SH-SY5Y (cell line): ENCODE data around the gene TPH2.

Source experiments
- GATA2 ChIP-seq: IDR thresholded peaks from 2 replicates; pipeline ENCODE4 v1.6.1; 2011; ENCODE audit warnings: mild to moderate bottlenecking, low read depth, low read length
- GATA3 ChIP-seq: IDR thresholded peaks from 2 replicates; pipeline ENCODE4 v1.6.1; 2011; ENCODE audit warnings: low read depth, mild to moderate bottlenecking, low read length, moderate library complexity

The TPH2 gene

DNA sequence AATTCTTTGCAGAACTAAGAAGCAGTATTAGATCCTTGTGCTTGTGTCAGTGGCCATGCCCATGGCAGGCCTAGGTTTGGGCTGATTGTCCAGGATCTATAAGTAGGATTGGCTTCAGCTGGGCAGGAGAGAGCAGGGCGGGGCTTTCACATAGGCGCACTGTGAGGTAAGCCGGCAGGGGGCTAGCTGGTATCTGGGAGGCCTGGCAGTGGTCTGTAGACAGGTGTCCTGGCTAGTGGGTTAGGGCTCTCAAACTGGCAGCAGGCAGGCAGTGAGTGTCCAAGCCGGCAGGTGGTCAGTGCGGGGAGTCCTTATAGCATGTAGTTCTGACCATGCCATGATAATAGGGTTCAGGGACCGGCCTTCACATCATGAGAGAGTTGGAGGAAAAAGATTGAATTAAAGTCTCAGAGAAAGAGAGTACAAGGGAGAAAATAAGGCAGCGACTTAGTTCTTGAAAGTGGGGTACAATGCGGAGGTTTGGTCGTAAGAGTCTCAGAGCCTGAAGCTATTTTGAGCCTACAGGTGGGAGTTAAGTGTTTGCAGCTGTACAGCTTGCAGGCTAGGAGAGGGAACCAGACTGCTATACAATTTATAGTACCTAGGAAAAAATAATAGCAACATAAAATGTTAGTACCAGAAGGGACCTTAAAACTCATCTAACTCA, 137.4 kb downstream of the TPH2 start:
- TF ChIP-seq GATA2, result no peak
- TF ChIP-seq GATA3, result no peak

DNA sequence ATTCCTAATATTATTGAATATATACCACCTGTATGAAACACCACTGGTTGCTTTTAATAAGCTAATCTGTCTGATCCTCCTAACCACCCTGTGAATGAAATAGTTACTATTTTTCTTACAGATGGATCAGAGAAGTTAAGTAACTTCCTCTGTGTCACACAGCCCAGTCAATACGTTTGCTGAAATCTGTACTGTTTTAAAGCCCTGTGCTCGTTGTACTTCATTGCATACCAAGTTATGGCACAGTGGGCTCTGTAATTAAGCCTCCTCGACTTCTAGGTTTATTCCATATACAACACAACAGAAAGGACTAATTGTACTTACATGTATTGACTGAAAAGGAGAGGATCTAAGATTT, 137.9 kb downstream of the TPH2 start:
- no peak for TF ChIP-seq GATA3
- no peak for TF ChIP-seq GATA2

DNA sequence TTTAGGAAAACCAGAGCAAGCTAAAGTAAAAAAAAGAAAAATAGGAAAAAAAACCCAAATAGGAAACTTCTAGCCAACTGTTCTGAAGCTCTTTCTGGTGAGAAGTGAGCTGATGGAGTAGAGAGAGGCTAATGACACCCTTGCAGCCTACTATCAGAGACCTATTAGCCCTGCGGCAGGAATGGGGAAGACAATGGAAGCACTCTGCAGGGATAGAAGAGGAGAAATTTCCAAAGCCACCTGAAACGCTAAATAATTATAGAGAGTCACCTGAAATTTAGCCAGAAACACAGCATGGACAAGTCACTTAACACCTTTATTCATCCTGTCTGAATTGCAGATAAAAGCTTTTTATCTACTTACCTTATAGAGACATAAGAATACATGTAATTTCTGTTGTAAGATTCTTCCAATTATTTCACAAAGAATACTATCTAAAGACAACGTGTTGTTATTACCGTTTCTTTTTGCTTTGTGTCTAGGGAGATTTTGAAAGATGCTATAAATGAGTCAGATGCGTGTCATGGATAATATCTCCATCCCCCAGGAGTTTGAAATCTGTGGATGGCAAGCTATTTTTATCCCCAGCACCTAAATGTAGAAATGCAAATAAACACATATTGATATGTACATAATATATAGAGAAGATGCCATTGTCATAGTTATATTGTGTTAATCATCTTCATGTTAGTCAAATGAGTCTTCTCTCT, 138.6 kb downstream of the TPH2 start:
- TF ChIP-seq GATA3 (no peak), GATA2 (no peak)

DNA sequence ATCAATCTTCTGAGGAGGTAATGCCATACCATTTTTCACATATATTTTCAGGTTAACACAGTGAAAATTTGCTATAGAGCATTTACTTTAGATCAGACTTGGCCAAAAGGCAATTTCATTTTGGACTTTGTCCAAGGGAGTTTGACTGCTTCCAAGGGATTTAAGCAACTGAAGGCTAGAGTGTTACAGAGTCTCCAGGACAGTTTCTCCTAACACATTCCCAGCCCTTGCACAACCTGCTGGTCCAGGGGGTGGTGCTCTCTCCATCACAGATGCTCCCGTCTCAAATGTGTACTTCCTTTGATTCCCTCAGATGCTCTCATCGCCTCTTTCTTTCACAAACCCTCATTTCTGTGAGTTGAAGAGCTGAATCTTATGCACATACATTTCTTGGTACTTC, 143.1 kb downstream of the TPH2 start:
- no peak for TF ChIP-seq GATA3
- no peak for TF ChIP-seq GATA2
